Choroid plexus epithelial cell (primary cell): Measurements from ENCODE around the gene PRKG1.
A peak's percentile ranks its signal among the peaks of the same experiment; 100 is the strongest.

Source experiments
- DNase-seq: peaks from one replicate; pipeline ENCODE4 v3.0.0-alpha.2; 2010; ENCODE audit warnings: low read depth
- H3K4me3 ChIP-seq: 2 replicates; pipeline ENCODE4 v1.5.1; 2011; ENCODE audit warnings: low read depth, mild to moderate bottlenecking, control low read depth, low read length, moderate library complexity
- CTCF ChIP-seq: conservative IDR thresholded peaks from 2 replicates; pipeline ENCODE4 v1.5.1; 2011; ENCODE audit warnings: low read depth, mild to moderate bottlenecking, control low read depth, inconsistent platforms, low read length, moderate library complexity

PRKG1 gene

GRCh38 chr10:51860257-51860656 lies 786.0 kb downstream of the PRKG1 start:
- DNase-seq, result peak; percentile 73
- TF ChIP-seq CTCF, result no peak
- no peak overlapping the region for H3K4me3 ChIP-seq

GRCh38 chr10:51861051-51861450 lies 786.8 kb downstream of the PRKG1 start:
- no peak for DNase-seq
- no peak overlapping the region for H3K4me3 ChIP-seq
- no peak for TF ChIP-seq CTCF

GRCh38 chr10:51861731-51862130 lies 787.4 kb downstream of the PRKG1 start:
- no peak for TF ChIP-seq CTCF
- no peak overlapping the region for H3K4me3 ChIP-seq
- DNase-seq, result no peak

- no peak for DNase-seq
- H3K4me3 ChIP-seq, result no peak overlapping the region
- no peak for TF ChIP-seq CTCF
These were observed 787.9 kb downstream of the PRKG1 start for GRCh38 chr10:51862149-51862548.

- H3K4me3 ChIP-seq, result no peak overlapping the region
- no peak for TF ChIP-seq CTCF
- DNase-seq, result peak; percentile 84
These were observed 793.7 kb downstream of the PRKG1 start for GRCh38 chr10:51867956-51868355.

- TF ChIP-seq CTCF, result no peak
- DNase-seq, result no peak
- no peak overlapping the region for H3K4me3 ChIP-seq
These were observed 799.8 kb downstream of the PRKG1 start for GRCh38 chr10:51874131-51874530.

- H3K4me3 ChIP-seq, result no peak overlapping the region
- DNase-seq, result peak; percentile 49
- peak; percentile 15 for TF ChIP-seq CTCF
These were observed 801.3 kb downstream of the PRKG1 start for GRCh38 chr10:51875610-51876009.
